Measurements from ENCODE around the gene CLCF1. TPM values are rescaled to one million over a fixed set of nuclear protein-coding genes. Genes with fewer than 3 reads are reported as not detected.
A peak's percentile ranks its signal among the peaks of the same experiment; 100 is the strongest.

The CLCF1 gene
- total and polyA plus RNA-seq, 2 of the 13 experiments (the other 11 are each of a cell fraction or from before 2014, with no cell fraction given): 0.49 to 0.78 TPM

GRCh38 chr11:67354075-67355022 lies 19.0 kb downstream of the CLCF1 start (continued):
- TF ChIP-seq AFF4 (CRISPR knock-in tag; IDR thresholded peaks at IDR 0.05): no peak
- TF ChIP-seq RELA (CRISPR knock-in tag; IDR thresholded peaks at IDR 0.05): no peak
- TF ChIP-seq PRDM10 (CRISPR knock-in tag; IDR thresholded peaks at IDR 0.05; ENCODE audit: low read depth): peak; percentile 74; the same call in 1 of the 2 replicates
- TF ChIP-seq THAP8 (CRISPR knock-in tag; IDR thresholded peaks at IDR 0.05; ENCODE audit: borderline replicate concordance): no peak
- TF ChIP-seq CC2D1A (CRISPR knock-in tag; IDR thresholded peaks at IDR 0.05): no peak
- TF ChIP-seq MXD4 (CRISPR knock-in tag; IDR thresholded peaks at IDR 0.05): no peak
- TF ChIP-seq RFX5 (IDR thresholded peaks at IDR 0.05; ENCODE audit: low read depth, low read length): no peak
- TF ChIP-seq MEIS1 (CRISPR knock-in tag; IDR thresholded peaks at IDR 0.05; ENCODE audit: borderline replicate concordance): no peak; the same call in 1 of the 2 replicates
- peak; percentile 74; the same call in 1 of the 2 replicates for TF ChIP-seq GATAD1 (CRISPR knock-in tag; IDR thresholded peaks at IDR 0.05)
- no peak for TF ChIP-seq ZBTB3 (CRISPR knock-in tag; IDR thresholded peaks at IDR 0.05; ENCODE audit: borderline replicate concordance, low read depth)
- no peak for TF ChIP-seq JDP2 (CRISPR knock-in tag; IDR thresholded peaks at IDR 0.05; ENCODE audit: borderline replicate concordance)
- TF ChIP-seq DRAP1 (CRISPR knock-in tag; IDR thresholded peaks at IDR 0.05): peak; percentile 76
- TF ChIP-seq SP5 (CRISPR knock-in tag; IDR thresholded peaks at IDR 0.05; ENCODE audit: borderline replicate concordance, low read depth): peak; percentile 71
- TF ChIP-seq HNRNPLL (IDR thresholded peaks at IDR 0.05; ENCODE audit: low read depth, low read length, poor library complexity, severe bottlenecking): no peak
- no peak for TF ChIP-seq CHD4 (IDR thresholded peaks at IDR 0.05; ENCODE audit: borderline replicate concordance, low read length)
- no peak for TF ChIP-seq DR1 (CRISPR knock-in tag; IDR thresholded peaks at IDR 0.05)
- TF ChIP-seq SSRP1 (CRISPR knock-in tag; IDR thresholded peaks at IDR 0.05): no peak; the same call in 1 of the 2 replicates

Measured in HepG2 (cell line).